KBM-7 (cell line): ENCODE results near the gene SYDE2.
"Not testable (repeated sequence)": the region's sequence is repeated elsewhere in the genome, so short reads cannot be mapped to it uniquely, and the experiment has no call there.

Experiments used
- DNase-seq: peaks from one replicate; pipeline ENCODE4 v3.0.0-alpha.2; 2015
- in situ Hi-C: fragments of 300-500 bp; cut with MboI; formaldehyde crosslinking; loops from 2 replicates; pipeline ENCODE4 v1.14.3; 2020; ENCODE audit warnings: low sequenced_read_pairs, low pct_unique_long_range_greater_than_20kb, mixed read lengths

The SYDE2 gene

GRCh38 chr1:85180869-85181268, 19.9 kb downstream of the SYDE2 start:
- peak; percentile 20 for DNase-seq
- in situ Hi-C loops: no loop called here

- in situ Hi-C loops: no loop called here
Measured at GRCh38 chr1:85179522-85179921, 21.3 kb downstream of the SYDE2 start.

GRCh38 chr1:85178396-85178795, 22.4 kb downstream of the SYDE2 start:
- in situ Hi-C loops: no loop called here
- no peak for DNase-seq

More at GRCh38 chr1:85179522-85179921, 21.3 kb downstream of the SYDE2 start:
- DNase-seq: no peak

GRCh38 chr1:85174503-85174902, 26.3 kb downstream of the SYDE2 start:
- no peak for DNase-seq
- in situ Hi-C loops: no loop called here

GRCh38 chr1:85172684-85173337, 28.0 kb downstream of the SYDE2 start:
- DNase-seq: no peak
- in situ Hi-C loops: no loop called here

- in situ Hi-C loops: no loop called here
- DNase-seq: no peak
Measured at GRCh38 chr1:85171721-85172120, 29.1 kb downstream of the SYDE2 start.

- in situ Hi-C loops: no loop called here
Measured at GRCh38 chr1:85168884-85169283, 31.9 kb downstream of the SYDE2 start.

GRCh38 chr1:85166351-85166750, 34.5 kb downstream of the SYDE2 start:
- no peak for DNase-seq
- in situ Hi-C loops: no loop called here

More at GRCh38 chr1:85168884-85169283, 31.9 kb downstream of the SYDE2 start:
- DNase-seq: no peak

GRCh38 chr1:85158910-85159309, 41.9 kb downstream of the SYDE2 start:
- in situ Hi-C loops: no loop called here
- no peak for DNase-seq

GRCh38 chr1:85157436-85157835, 43.4 kb downstream of the SYDE2 start:
- in situ Hi-C loops: no loop called here
- DNase-seq: no peak

GRCh38 chr1:85153149-85153891, 47.5 kb downstream of the SYDE2 start:
- in situ Hi-C loops: no loop called here
- no peak for DNase-seq

GRCh38 chr1:85151446-85151845, 49.4 kb downstream of the SYDE2 start:
- no peak for DNase-seq
- in situ Hi-C loops: no loop called here

- in situ Hi-C loops: no loop called here
- DNase-seq: no peak
Measured at GRCh38 chr1:85149805-85150204, 51.0 kb downstream of the SYDE2 start.

- in situ Hi-C loops: no loop called here
- peak; percentile 24 for DNase-seq
Measured at GRCh38 chr1:85148524-85149250, 52.1 kb downstream of the SYDE2 start.

- DNase-seq: no peak
- in situ Hi-C loops: no loop called here
Measured at GRCh38 chr1:85146972-85147359, 53.9 kb downstream of the SYDE2 start.

- DNase-seq, in situ Hi-C loops: not testable (repeated sequence)
Measured at GRCh38 chr1:85146298-85146971, 54.4 kb downstream of the SYDE2 start.

GRCh38 chr1:85144351-85144750, 56.5 kb downstream of the SYDE2 start:
- DNase-seq: no peak
- in situ Hi-C loops: no loop called here

- no peak for DNase-seq
- in situ Hi-C loops: no loop called here
Measured at GRCh38 chr1:85142753-85143152, 58.1 kb downstream of the SYDE2 start.

- in situ Hi-C loops, DNase-seq: not testable (repeated sequence)
Measured at GRCh38 chr1:85138439-85138838, 62.4 kb downstream of the SYDE2 start.

GRCh38 chr1:85137660-85138059, 63.2 kb downstream of the SYDE2 start:
- in situ Hi-C loops: no loop called here
- no peak for DNase-seq
